Measurements from ENCODE around the gene RPL5. TPM values are rescaled to one million over a fixed set of nuclear protein-coding genes. Genes with fewer than 3 reads are reported as not detected.

The RPL5 gene
- polyA plus RNA-seq, 4 donors: 2,463 to 2,823 (median 2,665) TPM

GRCh38 chr1:92817986-92818764 is 13.7 kb upstream of the RPL5 start:
- DNase-seq (ENCODE audit: low read depth in 4 of 4, low spot score in 3 of 4): no peak

- no peak for DNase-seq (ENCODE audit: low read depth in 4 of 4, low spot score in 3 of 4)
Observed at GRCh38 chr1:92820024-92820423, 11.8 kb upstream of the RPL5 start.

GRCh38 chr1:92820551-92820950 is 11.3 kb upstream of the RPL5 start:
- no peak for DNase-seq (ENCODE audit: low read depth in 4 of 4, low spot score in 3 of 4)

GRCh38 chr1:92822879-92823278 is 9.0 kb upstream of the RPL5 start:
- DNase-seq (ENCODE audit: low read depth in 4 of 4, low spot score in 3 of 4): no peak

GRCh38 chr1:92826792-92827191 is 5.0 kb upstream of the RPL5 start:
- no peak for DNase-seq (ENCODE audit: low read depth in 4 of 4, low spot score in 3 of 4)

- DNase-seq (ENCODE audit: low read depth in 4 of 4, low spot score in 3 of 4): no peak
Observed at GRCh38 chr1:92831368-92831761, 475 bp upstream of the RPL5 start.

- no peak for DNase-seq (ENCODE audit: low read depth in 4 of 4, low spot score in 3 of 4)
Observed at GRCh38 chr1:92832537-92833114, 786 bp downstream of the RPL5 start.

GRCh38 chr1:92833840-92834239 is 2.0 kb downstream of the RPL5 start:
- DNase-seq (ENCODE audit: low read depth in 4 of 4, low spot score in 3 of 4): no peak

GRCh38 chr1:92834617-92835016 is 2.8 kb downstream of the RPL5 start:
- no peak for DNase-seq (ENCODE audit: low read depth in 4 of 4, low spot score in 3 of 4)

- DNase-seq (ENCODE audit: low read depth in 4 of 4, low spot score in 3 of 4): no peak
Observed at GRCh38 chr1:92837062-92837461, 5.2 kb downstream of the RPL5 start.

- no peak for DNase-seq (ENCODE audit: low read depth in 4 of 4, low spot score in 3 of 4)
Observed at GRCh38 chr1:92838519-92838918, 6.7 kb downstream of the RPL5 start.

- no peak for DNase-seq (ENCODE audit: low read depth in 4 of 4, low spot score in 3 of 4)
Observed at GRCh38 chr1:92839442-92839841, 7.6 kb downstream of the RPL5 start.

- no peak for DNase-seq (ENCODE audit: low read depth in 4 of 4, low spot score in 3 of 4)
Observed at GRCh38 chr1:92840600-92840999, 8.8 kb downstream of the RPL5 start.

- no peak for DNase-seq (ENCODE audit: low read depth in 4 of 4, low spot score in 3 of 4)
Observed at GRCh38 chr1:92842082-92843045, 10.5 kb downstream of the RPL5 start.

- DNase-seq (ENCODE audit: low read depth in 4 of 4, low spot score in 3 of 4): no peak
Observed at GRCh38 chr1:92843046-92843423, 11.2 kb downstream of the RPL5 start.

- DNase-seq (ENCODE audit: low read depth in 4 of 4, low spot score in 3 of 4): no peak
Observed at GRCh38 chr1:92843429-92844352, 11.9 kb downstream of the RPL5 start.

- DNase-seq (ENCODE audit: low read depth in 4 of 4, low spot score in 3 of 4): no peak
Observed at GRCh38 chr1:92844439-92844838, 12.6 kb downstream of the RPL5 start.

GRCh38 chr1:92845908-92846307 is 14.1 kb downstream of the RPL5 start:
- DNase-seq (ENCODE audit: low read depth in 4 of 4, low spot score in 3 of 4): no peak

GRCh38 chr1:92848201-92848600 is 16.4 kb downstream of the RPL5 start:
- no peak for DNase-seq (ENCODE audit: low read depth in 4 of 4, low spot score in 3 of 4)

GRCh38 chr1:92850019-92850418 is 18.2 kb downstream of the RPL5 start:
- no peak for DNase-seq (ENCODE audit: low read depth in 4 of 4, low spot score in 3 of 4)

All from left renal pelvis (tissue), 4 donors.